IPS DF 4.7 (cell line): Measurements from ENCODE around the gene PARD3B.

ENCODE experiments used
- DNase-seq: peaks from one replicate; pipeline ENCODE4 v3.0.0-alpha.2; 2013; ENCODE audit warnings: low spot score; ENCODE audit errors: extremely low read depth

The PARD3B gene

DNA sequence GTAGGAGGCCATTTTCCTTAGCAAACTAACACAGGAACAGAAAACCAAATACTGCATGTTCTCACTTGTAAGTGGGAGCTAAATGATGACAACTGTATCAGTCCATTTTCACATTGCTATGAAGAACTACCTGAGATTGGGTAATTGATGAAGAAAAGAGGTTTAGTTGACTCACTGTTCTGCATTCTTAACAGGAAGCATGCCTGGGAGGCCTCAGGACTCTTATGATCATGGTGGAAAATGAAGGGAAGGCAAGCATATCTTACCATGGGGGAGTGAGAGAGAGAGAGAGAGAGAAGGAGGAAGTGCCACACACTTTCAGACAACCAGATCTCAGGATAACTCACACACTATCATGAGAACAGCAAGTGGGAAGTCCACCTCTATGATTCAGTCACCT lies 105.3 kb downstream of the PARD3B start:
- no peak for DNase-seq

DNA sequence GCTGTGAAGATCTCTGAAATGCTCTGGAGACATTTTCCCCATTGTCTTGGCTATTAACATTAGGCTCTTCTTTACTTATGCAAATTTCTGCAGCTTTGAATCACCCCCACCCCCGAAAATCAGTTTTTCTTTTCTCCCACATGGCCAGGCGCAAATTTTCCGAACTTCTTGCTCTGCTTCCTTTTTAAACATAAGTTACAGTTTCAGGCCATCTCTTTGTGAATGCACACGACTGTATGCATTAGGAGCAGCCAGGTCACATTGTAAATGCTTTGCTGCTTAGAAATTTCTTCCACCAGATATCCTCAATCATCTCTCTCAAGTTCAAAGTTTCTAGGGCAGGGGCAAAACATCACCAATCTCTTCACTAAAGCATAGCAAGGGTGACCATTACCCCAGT lies 106.8 kb downstream of the PARD3B start:
- DNase-seq, result no peak

DNA sequence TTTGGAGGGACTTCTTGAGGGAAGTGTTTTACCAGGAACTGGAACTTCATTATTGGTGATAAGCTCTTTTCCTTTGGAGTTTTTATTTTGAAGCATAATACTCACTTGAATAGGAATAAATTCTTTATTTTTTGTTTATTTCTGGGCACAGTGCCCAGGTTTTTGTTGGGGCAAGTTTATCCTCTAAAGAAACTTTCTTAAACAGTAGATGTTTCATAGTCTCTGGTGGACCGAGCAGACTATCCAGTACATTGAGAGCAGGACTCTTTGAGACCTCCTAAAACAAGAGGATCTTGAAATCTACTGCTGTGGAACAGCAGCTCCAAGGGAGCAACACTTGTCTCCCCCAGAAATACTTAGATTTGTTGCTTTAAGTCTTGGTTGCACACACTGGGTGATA lies 109.4 kb downstream of the PARD3B start:
- DNase-seq, result no peak

DNA sequence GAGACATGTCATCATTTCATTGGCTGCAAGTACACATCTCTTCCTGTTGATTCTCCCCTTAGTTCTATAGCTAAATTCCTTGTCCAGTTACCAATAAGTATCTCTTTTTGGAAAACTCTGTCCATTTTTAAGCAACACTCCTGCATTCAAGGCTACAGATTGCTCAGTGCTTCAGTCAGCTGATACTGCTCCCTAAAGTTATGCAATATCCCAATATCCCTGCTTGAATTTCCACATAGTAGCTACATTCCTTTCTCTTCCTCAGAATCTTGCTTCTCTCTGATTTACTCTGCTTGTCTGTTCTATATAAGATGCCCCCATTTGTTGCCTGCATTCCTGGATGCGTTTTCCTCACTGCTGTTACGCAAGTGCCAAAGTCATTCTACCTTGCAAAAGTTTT lies 109.8 kb downstream of the PARD3B start:
- DNase-seq, result no peak

DNA sequence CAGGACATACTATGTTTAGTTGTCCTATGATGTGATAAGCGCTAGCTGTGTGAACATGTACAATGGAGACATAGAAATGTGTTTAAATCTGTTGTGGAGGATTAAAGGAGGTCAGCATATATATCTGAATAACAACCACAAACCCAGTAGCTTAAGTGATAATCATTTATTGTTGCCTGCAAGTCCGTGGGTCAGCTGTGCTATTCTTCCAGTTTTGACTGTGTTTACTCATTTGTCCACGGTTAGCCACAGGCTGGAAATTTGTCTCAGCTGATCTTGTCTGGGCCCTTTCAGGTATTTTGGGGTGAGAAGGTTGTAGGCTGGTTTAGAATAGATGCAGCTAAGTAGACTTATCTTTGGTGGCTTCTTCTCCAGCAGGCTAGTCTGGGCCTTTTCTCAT lies 110.4 kb downstream of the PARD3B start:
- DNase-seq, result no peak

DNA sequence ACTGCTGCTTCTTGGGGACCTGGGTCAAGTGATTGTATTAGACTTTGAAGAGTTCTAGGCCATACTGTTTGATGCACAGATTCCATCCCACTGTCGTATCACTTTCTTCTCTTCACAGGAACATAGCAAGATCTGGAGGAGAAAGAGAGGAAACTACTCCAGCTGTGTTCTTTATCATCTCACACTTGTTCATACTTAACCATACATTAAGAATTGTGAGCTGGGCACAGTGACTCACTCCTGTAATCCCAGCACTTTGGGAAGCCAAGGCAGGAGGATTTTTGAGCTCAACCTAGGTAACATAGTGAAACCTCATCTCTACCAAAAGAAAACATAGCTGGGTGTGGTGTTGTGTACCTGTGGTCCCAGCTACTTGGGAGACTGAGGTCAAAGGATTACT lies 111.7 kb downstream of the PARD3B start:
- DNase-seq, result no peak

DNA sequence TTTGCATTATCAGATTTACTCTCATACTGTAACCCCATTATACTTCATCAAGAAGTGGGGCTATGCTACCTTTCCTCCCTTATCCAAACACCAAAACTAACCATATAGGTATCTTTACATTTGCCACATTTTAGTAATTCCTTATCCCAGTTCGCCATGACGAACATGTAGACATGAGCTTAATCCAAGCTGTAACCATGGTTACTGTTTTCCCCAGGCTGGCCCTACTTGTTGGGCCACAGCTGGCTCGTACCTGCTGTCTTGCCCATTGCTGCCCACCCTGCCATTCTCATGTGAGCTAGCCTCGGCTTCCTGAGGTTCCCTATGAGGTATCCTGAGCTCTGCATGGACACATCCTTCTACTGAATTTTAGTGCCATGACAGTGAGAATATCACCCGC lies 117.7 kb downstream of the PARD3B start:
- DNase-seq, result no peak

DNA sequence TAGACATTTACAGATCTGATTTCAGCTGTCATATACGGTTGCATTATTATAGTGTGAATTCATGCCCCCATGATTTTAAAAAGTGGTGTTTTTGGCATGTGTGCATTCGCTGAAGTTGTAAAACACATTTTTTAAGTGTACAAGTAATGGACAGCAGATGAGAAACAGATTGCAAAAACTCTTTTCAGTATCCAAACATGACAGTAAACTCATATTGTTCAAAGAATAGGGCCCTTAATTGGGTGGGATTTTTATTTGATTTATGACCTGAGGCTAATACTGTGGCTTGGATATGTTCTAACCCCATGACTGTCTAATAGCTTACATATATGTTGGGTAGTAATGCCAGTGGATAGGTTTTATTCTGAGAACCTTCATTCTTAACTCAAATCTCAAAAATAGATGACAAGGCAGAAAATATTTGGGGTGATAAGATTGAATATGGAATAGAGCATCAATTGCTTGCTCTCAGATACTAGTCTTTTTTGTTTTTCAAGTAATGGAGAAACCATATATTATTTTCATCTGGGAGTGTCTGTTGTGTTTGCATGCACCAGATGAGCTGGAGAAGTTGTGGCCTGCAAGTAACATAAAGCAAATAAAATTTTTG lies 118.6 kb downstream of the PARD3B start:
- no peak for DNase-seq

DNA sequence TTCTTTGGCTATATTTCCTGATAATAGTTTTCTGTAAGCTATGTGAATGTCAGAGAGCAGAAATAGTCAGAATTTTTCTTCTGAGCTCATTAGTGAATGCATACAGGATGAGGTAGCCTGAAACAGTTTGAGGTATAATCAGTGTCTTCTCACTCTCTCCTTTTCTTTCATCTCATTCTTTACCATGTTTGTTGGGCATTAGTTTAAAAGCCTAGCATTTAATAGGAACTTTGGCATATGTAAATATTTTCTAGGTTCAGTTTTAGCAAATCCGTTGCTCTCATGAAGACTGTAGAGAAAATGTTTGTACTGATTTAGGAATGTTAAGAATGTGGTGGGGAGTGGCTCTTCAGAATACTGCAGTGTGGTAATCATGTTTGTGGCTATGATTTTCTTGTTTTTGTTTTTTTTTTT lies 119.4 kb downstream of the PARD3B start:
- no peak for DNase-seq

DNA sequence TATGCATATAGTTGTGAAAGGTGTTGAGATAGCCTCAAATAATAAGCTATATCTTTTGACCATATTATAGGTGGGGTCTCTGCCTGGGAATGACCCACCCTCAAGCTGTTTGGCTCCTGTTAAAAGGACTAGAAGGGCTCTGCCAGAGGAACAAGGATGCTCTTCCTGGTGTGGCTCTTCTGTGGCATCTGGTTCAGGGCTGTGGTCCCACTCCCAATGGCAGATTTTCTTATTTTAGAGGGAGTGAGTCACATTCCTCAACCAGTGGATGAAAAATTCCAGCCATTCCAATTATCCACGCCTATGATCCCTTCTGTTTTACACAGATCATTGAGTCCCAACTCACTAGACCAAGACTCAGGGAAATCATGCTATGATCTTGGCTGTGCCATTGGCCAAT lies 119.9 kb downstream of the PARD3B start:
- no peak for DNase-seq

DNA sequence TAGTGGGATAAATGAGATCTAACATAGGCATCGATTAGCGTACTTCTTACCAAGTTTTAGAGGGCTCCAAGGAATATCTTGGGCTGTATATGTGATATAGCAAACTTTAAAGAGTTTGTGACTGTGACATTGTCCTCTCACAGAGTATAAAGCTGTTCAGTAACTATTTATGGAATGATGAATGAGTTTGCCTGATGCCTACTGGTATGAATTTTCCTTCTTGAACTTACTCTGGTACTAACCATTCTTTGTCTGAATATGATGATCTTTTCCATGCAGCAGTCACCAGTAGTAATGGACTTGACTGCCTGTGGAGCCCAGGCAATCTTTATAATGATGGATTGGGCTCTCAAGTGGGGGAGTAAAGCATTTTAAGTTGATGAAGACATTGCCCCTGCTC lies 120.5 kb downstream of the PARD3B start:
- no peak for DNase-seq

DNA sequence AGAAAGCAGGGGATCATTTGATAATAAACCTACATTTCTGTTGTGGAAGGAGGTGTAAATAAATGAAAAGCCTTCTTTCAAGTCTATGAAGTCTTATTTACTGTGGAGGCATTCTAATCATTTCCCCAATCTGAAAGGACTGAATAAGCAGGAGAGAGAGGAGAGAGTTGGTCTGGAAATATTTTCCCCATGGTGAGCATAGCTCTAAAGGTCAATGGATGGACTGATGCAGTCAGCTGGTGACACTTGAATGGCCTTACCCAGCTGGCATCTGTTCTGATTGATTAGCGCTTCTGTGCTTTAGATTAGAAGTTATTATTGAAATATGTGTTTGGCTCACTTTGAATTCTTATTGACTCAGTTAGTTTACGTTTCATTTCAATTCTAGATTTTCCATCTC lies 122.7 kb downstream of the PARD3B start:
- DNase-seq, result no peak

DNA sequence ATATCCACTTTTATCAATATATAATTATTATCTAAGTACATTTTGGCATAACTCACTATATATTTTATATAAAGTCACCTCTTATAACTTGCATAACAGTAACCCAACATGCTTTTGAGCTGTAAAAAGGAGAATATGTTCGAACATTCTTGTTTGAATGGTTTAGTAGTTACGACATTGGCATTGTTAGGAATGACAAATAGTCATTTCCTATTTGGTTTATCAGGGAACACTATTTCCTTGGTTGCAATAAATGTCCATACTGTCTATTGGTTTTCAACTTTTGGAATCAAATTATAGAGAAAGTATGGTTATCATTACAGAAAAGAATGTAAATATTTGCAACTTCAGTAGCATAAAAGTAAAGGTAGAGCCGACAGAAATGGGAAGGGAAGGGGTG lies 124.1 kb downstream of the PARD3B start:
- no peak for DNase-seq

DNA sequence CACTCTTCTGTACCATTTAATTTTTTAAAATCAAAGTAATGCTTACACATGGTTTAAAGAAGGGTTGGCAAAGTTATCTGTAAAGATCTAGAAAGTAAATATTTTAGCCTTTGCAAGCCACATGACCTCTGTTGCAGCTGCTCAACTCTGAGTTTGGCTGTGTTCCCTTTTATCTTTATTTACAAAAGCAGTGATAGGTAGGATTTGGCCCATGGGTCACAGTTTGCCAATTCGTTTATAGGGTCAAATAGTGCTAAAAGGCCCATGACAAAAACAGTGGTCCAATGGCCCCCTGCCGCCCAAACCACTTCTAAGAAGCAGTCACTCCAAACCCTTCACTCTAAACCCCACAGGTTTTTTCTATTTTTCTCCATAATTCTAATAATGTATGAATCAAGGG lies 124.8 kb downstream of the PARD3B start:
- no peak for DNase-seq

DNA sequence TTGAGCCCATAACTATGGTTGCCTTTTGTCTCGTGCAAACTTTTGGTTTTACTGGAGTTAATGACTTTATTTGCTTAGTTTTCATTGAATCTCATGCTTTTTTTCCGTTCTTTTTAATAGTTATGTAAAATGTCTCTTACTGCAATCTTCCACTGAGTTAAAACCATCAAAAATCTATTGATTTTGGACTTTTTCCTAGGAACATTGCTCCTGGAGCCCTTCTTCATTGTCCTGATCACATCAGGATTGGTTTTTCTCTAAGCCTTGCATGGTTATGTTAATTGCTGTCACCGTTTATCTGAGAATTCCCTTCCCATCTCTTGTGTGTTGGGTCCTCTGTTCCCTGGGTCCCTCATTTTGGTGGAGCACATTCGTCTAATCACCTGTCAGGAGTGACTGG lies 125.5 kb downstream of the PARD3B start:
- no peak for DNase-seq

DNA sequence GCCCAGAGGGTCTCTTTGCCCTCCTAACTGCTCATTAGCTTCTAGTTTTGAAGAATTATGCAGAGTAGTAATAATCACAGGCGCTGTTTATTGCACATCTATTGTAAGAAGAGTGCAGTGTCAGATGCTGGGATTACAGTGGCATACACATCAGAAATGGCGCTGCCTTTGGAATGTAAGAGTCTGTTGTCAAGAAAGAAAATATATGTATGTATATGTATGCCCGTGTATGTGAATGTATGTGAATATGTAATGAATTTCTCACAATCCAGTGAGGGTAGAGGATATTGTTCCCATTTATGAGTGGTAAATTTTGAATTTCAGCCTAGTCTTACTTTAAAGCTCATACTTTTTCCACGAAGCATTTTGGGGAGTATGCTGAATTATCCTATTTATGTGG lies 127.5 kb downstream of the PARD3B start:
- DNase-seq, result no peak

DNA sequence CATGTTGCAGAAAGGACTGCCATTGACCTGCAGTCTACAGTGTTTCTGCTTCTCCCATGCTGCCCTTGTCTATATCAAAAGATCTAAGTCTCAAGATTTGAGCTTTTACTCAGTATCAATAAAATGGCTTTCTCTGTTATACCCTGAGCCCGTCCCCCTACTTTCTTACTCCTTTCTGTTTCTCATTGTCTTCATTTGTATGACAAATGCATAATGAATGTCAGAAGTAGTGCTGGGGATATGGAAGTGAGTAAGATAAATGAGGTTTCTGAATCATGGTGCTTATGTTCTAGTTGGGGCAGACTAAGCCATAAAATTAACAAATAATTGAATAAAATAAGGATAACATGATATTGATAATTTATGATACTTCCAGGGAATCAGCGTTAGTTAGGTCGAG lies 128.6 kb downstream of the PARD3B start:
- DNase-seq, result no peak

DNA sequence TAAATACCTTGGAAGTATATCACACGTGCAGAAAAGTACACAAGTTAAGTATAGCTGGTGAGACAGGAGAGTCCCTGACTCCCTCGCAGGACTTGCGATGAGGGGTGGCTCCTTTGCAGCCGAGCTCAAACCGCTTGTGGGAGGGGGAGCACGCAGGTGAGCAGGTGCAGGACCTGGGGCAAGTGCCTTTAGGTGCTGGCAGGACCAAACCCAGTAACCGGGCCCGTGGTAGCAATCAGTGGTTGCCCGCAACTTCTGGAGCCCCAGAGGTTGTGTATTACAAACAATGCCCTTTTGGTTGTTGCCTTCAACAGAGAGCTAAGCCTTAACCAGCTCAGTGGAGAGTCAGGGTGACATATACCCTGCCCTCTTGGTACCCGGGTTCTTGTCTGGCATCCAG lies 132.8 kb downstream of the PARD3B start:
- DNase-seq, result no peak

DNA sequence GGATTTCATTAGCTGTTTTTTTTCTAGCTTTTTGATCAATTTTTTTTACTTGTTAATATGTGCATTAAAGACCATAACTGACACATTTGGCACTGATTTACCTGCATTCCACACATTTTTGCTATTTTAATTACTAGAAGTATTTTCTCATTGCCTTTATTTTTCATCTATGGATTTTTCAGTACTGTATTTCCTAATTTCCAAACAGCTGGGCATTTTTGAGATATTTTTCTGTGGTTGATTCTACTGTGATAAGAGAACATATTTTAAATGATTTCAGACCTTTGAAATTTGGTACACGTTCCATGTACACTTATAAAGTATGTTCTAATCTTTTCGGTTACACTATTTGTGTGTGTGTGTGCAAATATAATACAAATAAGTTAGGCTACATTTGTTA lies 135.3 kb downstream of the PARD3B start:
- no peak for DNase-seq

DNA sequence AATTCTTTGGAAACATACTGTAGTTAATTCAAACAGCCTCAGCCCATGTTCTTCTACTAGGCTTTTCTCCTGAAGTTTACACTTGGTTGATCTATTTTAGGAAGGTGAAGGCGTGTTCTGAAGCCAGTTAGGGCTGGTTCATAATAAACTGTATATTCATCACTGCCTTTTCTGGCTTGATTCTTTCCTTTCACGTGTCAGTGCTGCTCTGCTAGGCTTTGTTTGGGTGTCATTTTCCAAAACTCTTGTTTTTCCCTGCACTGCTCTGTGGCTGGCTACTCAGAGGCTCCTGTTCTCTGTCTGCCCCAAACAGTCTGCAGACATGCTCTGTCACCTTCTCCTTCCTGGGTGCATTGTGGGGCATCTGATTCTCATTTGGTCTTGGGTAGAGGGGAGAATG lies 136.1 kb downstream of the PARD3B start:
- DNase-seq, result no peak

DNA sequence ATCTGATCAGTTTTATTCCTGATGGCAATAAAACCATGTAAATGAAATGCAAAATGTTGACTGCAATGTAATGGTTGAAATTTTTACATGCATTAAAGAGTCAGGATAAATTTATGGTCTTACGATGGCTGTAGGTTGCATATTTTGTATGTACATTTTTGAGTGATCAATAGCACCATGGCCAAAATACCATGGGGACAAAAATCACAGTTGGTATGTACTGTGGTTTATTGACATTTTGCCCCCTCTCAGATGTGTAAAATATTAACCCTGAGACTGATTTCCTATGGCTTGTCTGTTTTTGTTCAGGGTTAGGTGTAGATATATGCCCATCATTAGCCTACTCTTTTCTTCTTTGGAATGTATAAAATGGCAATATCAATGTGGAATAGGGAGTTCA lies 138.1 kb downstream of the PARD3B start:
- DNase-seq, result no peak

DNA sequence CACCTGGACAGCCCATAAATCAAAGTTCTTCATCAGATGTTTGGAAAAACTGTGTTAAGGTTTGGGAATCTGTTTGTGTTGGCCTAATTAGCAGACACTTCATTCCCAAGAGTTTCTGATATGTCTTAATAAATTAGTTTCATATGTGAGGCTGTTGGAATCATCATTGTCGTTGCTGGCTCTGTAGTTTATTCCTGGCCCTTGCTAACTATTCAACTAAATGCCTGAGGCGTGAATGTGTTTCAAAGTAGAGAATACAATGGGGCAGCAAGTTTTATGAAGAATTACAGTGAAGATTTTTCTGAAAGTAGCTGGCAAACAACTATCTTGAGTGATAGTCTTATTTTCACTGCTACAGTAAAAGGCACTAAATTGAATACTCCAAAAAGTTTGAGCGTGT lies 141.1 kb downstream of the PARD3B start:
- no peak for DNase-seq

DNA sequence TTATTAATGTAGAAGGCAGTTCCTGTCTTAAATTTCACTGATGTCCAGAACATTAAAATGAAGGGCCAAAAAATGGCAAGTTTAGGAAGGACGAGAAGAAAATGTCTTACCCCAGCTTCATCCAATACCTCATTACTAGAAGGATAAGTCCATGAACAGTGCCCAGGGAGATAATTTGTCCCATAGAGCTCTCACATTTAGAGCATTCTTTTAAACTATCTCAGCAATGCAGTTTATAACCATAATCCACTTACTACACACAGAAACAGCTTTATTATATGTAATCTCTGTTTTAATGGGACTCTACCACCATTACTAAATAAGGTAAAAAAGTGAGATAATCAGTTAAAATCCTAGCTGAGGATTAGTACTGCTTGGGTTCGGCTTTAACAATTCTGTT lies 142.5 kb downstream of the PARD3B start:
- no peak for DNase-seq

DNA sequence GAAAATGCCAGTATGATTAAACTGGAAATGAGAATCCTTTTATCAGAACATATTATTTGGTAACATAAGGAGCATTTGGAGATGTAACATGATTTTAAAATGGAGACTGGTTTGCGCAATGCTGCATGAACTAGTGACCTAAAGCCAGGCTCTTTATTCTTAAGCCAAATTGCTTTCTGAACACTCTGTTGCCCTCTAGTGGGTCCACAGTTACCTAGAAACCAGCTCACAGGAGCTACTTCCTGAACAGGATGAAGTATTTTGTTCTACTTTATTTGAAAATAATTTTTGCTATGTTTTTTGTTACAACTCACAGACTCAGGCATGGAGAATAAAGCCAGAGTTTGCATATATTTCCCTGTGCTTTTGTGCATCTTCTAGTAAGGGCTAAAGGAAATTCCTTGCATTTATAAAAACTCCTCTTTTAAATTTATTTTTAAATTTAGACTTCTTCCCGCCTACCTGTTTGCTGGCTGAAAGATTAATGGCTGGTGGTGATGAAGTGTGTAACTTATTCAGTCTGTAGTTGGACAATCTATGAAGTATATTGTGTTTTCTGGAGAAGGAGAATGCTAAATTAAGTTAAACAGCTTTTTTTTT lies 146.7 kb downstream of the PARD3B start:
- DNase-seq, result peak; percentile 41
